ENCODE measurements around the gene RGS8.

RGS8 gene

GRCh38 chr1:182672487-182672836 is 11.9 kb downstream of the RGS8 start:
- H3K4me3 ChIP-seq (ENCODE audit: low read depth, low read length): no peak overlapping the region

GRCh38 chr1:182671750-182672486 is 12.5 kb downstream of the RGS8 start:
- H3K4me3 ChIP-seq (ENCODE audit: low read depth, low read length): no peak overlapping the region

- H3K4me3 ChIP-seq (ENCODE audit: low read depth, low read length): no peak overlapping the region
These were observed 14.2 kb downstream of the RGS8 start for GRCh38 chr1:182670032-182670749.

GRCh38 chr1:182669266-182669665 is 15.1 kb downstream of the RGS8 start:
- H3K4me3 ChIP-seq (ENCODE audit: low read depth, low read length): no peak overlapping the region

- H3K4me3 ChIP-seq (ENCODE audit: low read depth, low read length): no peak overlapping the region
These were observed 15.8 kb downstream of the RGS8 start for GRCh38 chr1:182668521-182669054.

- H3K4me3 ChIP-seq (ENCODE audit: low read depth, low read length): no peak overlapping the region
These were observed 16.4 kb downstream of the RGS8 start for GRCh38 chr1:182667848-182668505.

GRCh38 chr1:182666706-182667105 is 17.7 kb downstream of the RGS8 start:
- no peak overlapping the region for H3K4me3 ChIP-seq (ENCODE audit: low read depth, low read length)

- no peak overlapping the region for H3K4me3 ChIP-seq (ENCODE audit: low read depth, low read length)
These were observed 20.1 kb downstream of the RGS8 start for GRCh38 chr1:182664296-182664695.

GRCh38 chr1:182662956-182663355 is 21.4 kb downstream of the RGS8 start:
- H3K4me3 ChIP-seq (ENCODE audit: low read depth, low read length): no peak overlapping the region

- no peak overlapping the region for H3K4me3 ChIP-seq (ENCODE audit: low read depth, low read length)
These were observed 22.1 kb downstream of the RGS8 start for GRCh38 chr1:182662121-182662890.

GRCh38 chr1:182658055-182658454 is 26.3 kb downstream of the RGS8 start:
- H3K4me3 ChIP-seq (ENCODE audit: low read depth, low read length): no peak overlapping the region

- H3K4me3 ChIP-seq (ENCODE audit: low read depth, low read length): no peak overlapping the region
These were observed 27.5 kb downstream of the RGS8 start for GRCh38 chr1:182656842-182657397.

GRCh38 chr1:182653986-182654385 is 30.4 kb downstream of the RGS8 start:
- H3K4me3 ChIP-seq (ENCODE audit: low read depth, low read length): no peak overlapping the region

- H3K4me3 ChIP-seq (ENCODE audit: low read depth, low read length): no peak overlapping the region
These were observed 31.5 kb downstream of the RGS8 start for GRCh38 chr1:182652933-182653332.

GRCh38 chr1:182651339-182651724 is 33.1 kb downstream of the RGS8 start:
- no peak overlapping the region for H3K4me3 ChIP-seq (ENCODE audit: low read depth, low read length)

- H3K4me3 ChIP-seq (ENCODE audit: low read depth, low read length): no peak overlapping the region
These were observed 33.6 kb downstream of the RGS8 start for GRCh38 chr1:182650678-182651338.

GRCh38 chr1:182649041-182649440 is 35.3 kb downstream of the RGS8 start:
- no peak overlapping the region for H3K4me3 ChIP-seq (ENCODE audit: low read depth, low read length)

GRCh38 chr1:182646739-182647138 is 37.6 kb downstream of the RGS8 start:
- H3K4me3 ChIP-seq (ENCODE audit: low read depth, low read length): no peak overlapping the region

GRCh38 chr1:182644886-182645285 is 39.5 kb downstream of the RGS8 start:
- no peak overlapping the region for H3K4me3 ChIP-seq (ENCODE audit: low read depth, low read length)

- no peak overlapping the region for H3K4me3 ChIP-seq (ENCODE audit: low read depth, low read length)
These were observed 40.7 kb downstream of the RGS8 start for GRCh38 chr1:182643699-182644098.
